Stimulated activated CD8-positive, alpha-beta memory T cell treated with anti-CD3 and anti-CD28 coated beads, Interleukin-7, amount 100 ng/mL, for 4 hours (primary cell): Measurements from ENCODE around the gene PSEN2.
"Not testable (repeated sequence)": the region's sequence is repeated elsewhere in the genome, so short reads cannot be mapped to it uniquely, and the experiment has no call there.

Experiments
- DNase-seq, 2 donors: peaks; one replicate each; pipeline ENCODE4 v3.0.0-alpha.2; 2020; ENCODE audit warnings: low read depth in 2 of 2

The PSEN2 gene

GRCh38 chr1:226916497-226916896, 46.1 kb downstream of the PSEN2 start:
- no peak for DNase-seq

- no peak for DNase-seq
These were observed 49.2 kb downstream of the PSEN2 start for GRCh38 chr1:226919587-226919986.

GRCh38 chr1:226919995-226920394, 49.6 kb downstream of the PSEN2 start:
- no peak for DNase-seq

- DNase-seq: no peak
These were observed 50.1 kb downstream of the PSEN2 start for GRCh38 chr1:226920446-226920894.

GRCh38 chr1:226921504-226921903, 51.1 kb downstream of the PSEN2 start:
- no peak for DNase-seq

GRCh38 chr1:226929260-226930111, 59.1 kb downstream of the PSEN2 start:
- not testable (repeated sequence) for DNase-seq

GRCh38 chr1:226934483-226935237, 64.2 kb downstream of the PSEN2 start:
- DNase-seq: no peak

GRCh38 chr1:226937940-226938725, 67.7 kb downstream of the PSEN2 start:
- DNase-seq: no peak

GRCh38 chr1:226938903-226939437, 68.6 kb downstream of the PSEN2 start:
- DNase-seq: no peak

- peak; percentile 27 to 57 for DNase-seq
These were observed 69.1 kb downstream of the PSEN2 start for GRCh38 chr1:226939438-226940028.

- peak; percentile 97 to 99 for DNase-seq
These were observed 69.8 kb downstream of the PSEN2 start, which contains the start of gene COQ8A for GRCh38 chr1:226940029-226940805. TSS of gene COQ8A (plus strand) at chr1:226940294. CDS start at chr1:226961386, 21,092 bp downstream.

- DNase-seq: no peak
These were observed 70.3 kb downstream of the PSEN2 start for GRCh38 chr1:226940806-226941067.

GRCh38 chr1:226942392-226942791, 72.0 kb downstream of the PSEN2 start:
- no peak for DNase-seq

- DNase-seq: no peak
These were observed 72.7 kb downstream of the PSEN2 start for GRCh38 chr1:226943156-226943555.

GRCh38 chr1:226943927-226944326, 73.5 kb downstream of the PSEN2 start:
- no peak for DNase-seq

GRCh38 chr1:226945106-226945857, 74.9 kb downstream of the PSEN2 start:
- no peak for DNase-seq
